ENCODE measurements around the gene MRC2.
"Not testable (repeated sequence)": the region's sequence is repeated elsewhere in the genome, so short reads cannot be mapped to it uniquely, and the experiment has no call there.

The MRC2 gene

GRCh38 chr17:62627219-62627903 lies at the start of gene MRC2:
Gene MRC2, plus strand, starts transcription at chr17:62627670. Its CDS starts 133 bp downstream, at chr17:62627803.
- Histone ChIP-seq H3K36me3 (ENCODE audit: control insufficient read depth, insufficient read depth, low read length) (no peaks in the 10 kb centered on the region), H3K4me3 (ENCODE audit: low read depth, low read length) (peak within 1 kb of the TSS; percentile 85), H3K9me3 (ENCODE audit: control insufficient read depth, insufficient read depth, low read length) (no peaks in the 10 kb centered on the region), H3K27me3 (ENCODE audit: control insufficient read depth, insufficient read depth, low read length) (no peaks in the 10 kb centered on the region), H3K9ac (ENCODE audit: low read depth, low read length) (peak within 1 kb of the TSS; percentile 70), H3K4me1 (ENCODE audit: control insufficient read depth, insufficient read depth, low read length) (peaks cover 13% of the 10 kb centered on the region)

DNA sequence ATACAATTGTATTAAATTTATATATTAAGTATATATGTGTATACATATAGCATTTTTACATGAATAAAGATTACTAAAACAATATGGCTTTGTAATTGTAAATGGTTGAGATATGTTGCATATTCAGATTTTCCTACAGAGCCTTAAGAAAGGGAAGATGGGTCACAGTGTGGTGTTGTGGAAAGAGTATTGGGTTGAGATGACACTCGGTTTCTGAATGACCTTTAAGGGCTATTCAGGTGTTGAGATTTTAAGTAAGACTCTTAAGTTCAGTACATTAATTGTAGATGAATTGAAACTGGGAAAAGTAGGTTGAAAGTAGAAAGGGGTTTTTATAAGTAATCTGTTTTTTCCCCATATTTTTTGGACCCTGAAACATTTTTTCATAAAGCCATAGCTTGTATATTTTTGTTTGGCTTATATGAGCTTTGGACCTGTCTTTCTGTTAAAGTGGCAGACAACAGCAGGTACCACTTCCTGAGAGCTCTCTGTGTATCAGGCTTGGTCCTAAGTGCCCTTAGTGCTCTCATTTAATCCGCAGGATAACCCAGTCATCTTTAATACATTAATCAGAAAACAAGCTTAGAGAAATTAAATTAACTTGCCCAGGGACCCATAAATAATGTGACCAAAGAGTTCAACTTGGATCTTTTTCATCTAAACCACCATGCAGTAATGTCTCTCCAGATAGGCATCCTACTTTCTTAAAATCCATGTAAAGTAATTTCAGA lies 48.5 kb upstream of the MRC2 start:
- Histone ChIP-seq H3K4me1 (ENCODE audit: control insufficient read depth, insufficient read depth, low read length) (peaks cover 4% of the 10 kb centered on the region), H3K4me3 (ENCODE audit: low read depth, low read length) (no peak overlapping the region), H3K27me3 (ENCODE audit: control insufficient read depth, insufficient read depth, low read length) (no peaks in the 10 kb centered on the region), H3K9ac (ENCODE audit: low read depth, low read length) (no peak overlapping the region), H3K36me3 (ENCODE audit: control insufficient read depth, insufficient read depth, low read length) (peaks cover 4% of the 10 kb centered on the region), H3K9me3 (ENCODE audit: control insufficient read depth, insufficient read depth, low read length) (no peaks in the 10 kb centered on the region)

GRCh38 chr17:62580947-62581346 lies 46.5 kb upstream of the MRC2 start:
- Histone ChIP-seq H3K27me3 (ENCODE audit: control insufficient read depth, insufficient read depth, low read length) (no peaks in the 10 kb centered on the region), H3K9me3 (ENCODE audit: control insufficient read depth, insufficient read depth, low read length) (no peaks in the 10 kb centered on the region), H3K36me3 (ENCODE audit: control insufficient read depth, insufficient read depth, low read length) (no peaks in the 10 kb centered on the region), H3K4me3 (ENCODE audit: low read depth, low read length) (no peak overlapping the region), H3K9ac (ENCODE audit: low read depth, low read length) (no peak overlapping the region), H3K4me1 (ENCODE audit: control insufficient read depth, insufficient read depth, low read length) (peaks cover 4% of the 10 kb centered on the region)

DNA sequence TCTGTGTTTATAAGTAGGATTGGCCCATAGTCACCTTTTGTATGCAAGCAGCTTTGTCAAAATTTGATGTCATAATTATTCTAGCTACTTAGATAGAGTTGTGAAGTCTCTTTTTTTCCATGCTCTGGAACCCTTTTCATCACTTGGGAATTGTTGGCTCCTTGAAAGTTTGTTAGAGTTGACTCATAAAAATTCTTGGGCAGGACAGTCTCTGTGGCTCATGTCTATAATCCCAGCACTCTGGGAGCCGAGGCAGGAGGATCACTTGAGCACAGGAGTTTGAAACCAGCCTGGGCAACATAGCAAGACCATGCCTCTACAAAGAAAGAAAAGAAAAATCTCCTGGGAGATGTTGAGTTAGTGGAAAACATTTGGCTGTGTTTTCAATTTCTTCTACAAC lies 45.7 kb upstream of the MRC2 start:
- no peaks in the 10 kb centered on the region for H3K36me3 ChIP-seq (ENCODE audit: control insufficient read depth, insufficient read depth, low read length)
- H3K4me1 ChIP-seq (ENCODE audit: control insufficient read depth, insufficient read depth, low read length), result peaks cover 4% of the 10 kb centered on the region
- H3K27me3 ChIP-seq (ENCODE audit: control insufficient read depth, insufficient read depth, low read length), result no peaks in the 10 kb centered on the region
- no peak overlapping the region for H3K9ac ChIP-seq (ENCODE audit: low read depth, low read length)
- H3K9me3 ChIP-seq (ENCODE audit: control insufficient read depth, insufficient read depth, low read length), result no peaks in the 10 kb centered on the region
- H3K4me3 ChIP-seq (ENCODE audit: low read depth, low read length), result no peak overlapping the region

- Histone ChIP-seq H3K9ac (ENCODE audit: low read depth, low read length) (no peak overlapping the region), H3K4me3 (ENCODE audit: low read depth, low read length) (no peak overlapping the region), H3K4me1 (ENCODE audit: control insufficient read depth, insufficient read depth, low read length) (no peaks in the 10 kb centered on the region), H3K36me3 (ENCODE audit: control insufficient read depth, insufficient read depth, low read length) (peaks cover 3% of the 10 kb centered on the region), H3K9me3 (ENCODE audit: control insufficient read depth, insufficient read depth, low read length) (no peaks in the 10 kb centered on the region), H3K27me3 (ENCODE audit: control insufficient read depth, insufficient read depth, low read length) (no peaks in the 10 kb centered on the region)
These were observed 39.9 kb upstream of the MRC2 start for GRCh38 chr17:62587554-62587953.

- H3K4me3 ChIP-seq (ENCODE audit: low read depth, low read length), result no peak overlapping the region
- no peak overlapping the region for H3K9ac ChIP-seq (ENCODE audit: low read depth, low read length)
- H3K36me3 ChIP-seq (ENCODE audit: control insufficient read depth, insufficient read depth, low read length), result peaks cover 3% of the 10 kb centered on the region
- no peaks in the 10 kb centered on the region for H3K27me3 ChIP-seq (ENCODE audit: control insufficient read depth, insufficient read depth, low read length)
- H3K4me1 ChIP-seq (ENCODE audit: control insufficient read depth, insufficient read depth, low read length), result no peaks in the 10 kb centered on the region
- no peaks in the 10 kb centered on the region for H3K9me3 ChIP-seq (ENCODE audit: control insufficient read depth, insufficient read depth, low read length)
These were observed 39.4 kb upstream of the MRC2 start for GRCh38 chr17:62588109-62588508.

- Histone ChIP-seq H3K4me1 (ENCODE audit: control insufficient read depth, insufficient read depth, low read length) (no peaks in the 10 kb centered on the region), H3K36me3 (ENCODE audit: control insufficient read depth, insufficient read depth, low read length) (peaks cover 3% of the 10 kb centered on the region), H3K9ac (ENCODE audit: low read depth, low read length) (no peak overlapping the region), H3K27me3 (ENCODE audit: control insufficient read depth, insufficient read depth, low read length) (no peaks in the 10 kb centered on the region), H3K4me3 (ENCODE audit: low read depth, low read length) (no peak overlapping the region), H3K9me3 (ENCODE audit: control insufficient read depth, insufficient read depth, low read length) (no peaks in the 10 kb centered on the region)
These were observed 36.1 kb upstream of the MRC2 start for GRCh38 chr17:62591333-62591732.

DNA sequence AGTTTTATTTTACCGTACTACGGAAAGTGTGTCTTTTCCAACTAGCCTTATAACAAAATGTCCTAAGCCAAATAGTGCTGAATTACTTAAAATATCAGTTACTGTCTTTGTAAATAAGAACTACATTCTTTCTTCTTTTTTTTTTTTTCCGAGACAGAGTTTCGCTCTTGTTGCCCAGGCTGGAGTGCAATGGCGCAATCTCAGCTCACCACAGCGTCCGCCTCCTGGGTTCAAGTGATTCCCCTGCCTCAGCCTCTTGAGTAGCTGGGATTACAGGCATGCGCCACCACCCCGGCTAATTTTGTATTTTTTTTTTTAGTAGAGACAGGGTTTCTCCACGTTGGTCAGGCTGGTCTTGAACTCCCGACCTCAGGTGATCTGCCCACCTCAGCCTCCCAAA lies 35.6 kb upstream of the MRC2 start:
- H3K4me1 ChIP-seq (ENCODE audit: control insufficient read depth, insufficient read depth, low read length); H3K9me3 ChIP-seq (ENCODE audit: control insufficient read depth, insufficient read depth, low read length); H3K36me3 ChIP-seq (ENCODE audit: control insufficient read depth, insufficient read depth, low read length); H3K27me3 ChIP-seq (ENCODE audit: control insufficient read depth, insufficient read depth, low read length); H3K9ac ChIP-seq (ENCODE audit: low read depth, low read length); H3K4me3 ChIP-seq (ENCODE audit: low read depth, low read length): not testable (repeated sequence)

GRCh38 chr17:62592341-62593099 lies 35.0 kb upstream of the MRC2 start:
- H3K27me3 ChIP-seq (ENCODE audit: control insufficient read depth, insufficient read depth, low read length), result no peaks in the 10 kb centered on the region
- H3K4me3 ChIP-seq (ENCODE audit: low read depth, low read length), result no peak overlapping the region
- no peaks in the 10 kb centered on the region for H3K9me3 ChIP-seq (ENCODE audit: control insufficient read depth, insufficient read depth, low read length)
- H3K4me1 ChIP-seq (ENCODE audit: control insufficient read depth, insufficient read depth, low read length), result no peaks in the 10 kb centered on the region
- peaks cover 8% of the 10 kb centered on the region for H3K36me3 ChIP-seq (ENCODE audit: control insufficient read depth, insufficient read depth, low read length)
- H3K9ac ChIP-seq (ENCODE audit: low read depth, low read length), result no peak overlapping the region

DNA sequence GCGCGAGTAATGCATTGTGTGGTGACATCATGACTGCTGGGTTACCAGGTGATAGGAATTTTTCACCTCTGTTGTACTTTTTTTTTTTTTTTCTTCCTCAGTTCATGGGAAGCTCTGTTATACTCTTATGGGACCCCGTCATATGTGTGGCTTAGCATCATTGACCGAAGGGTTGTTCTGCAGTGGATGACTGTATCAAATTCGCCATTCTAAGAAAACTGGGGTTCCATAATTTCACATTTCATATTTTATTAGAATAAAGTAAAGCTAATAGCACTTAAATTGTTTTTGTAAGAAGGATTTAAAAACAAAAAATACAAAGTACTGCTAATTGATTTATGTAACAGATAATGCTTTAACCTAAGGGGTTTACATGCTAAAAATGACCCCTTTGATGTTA lies 32.0 kb upstream of the MRC2 start:
- Histone ChIP-seq H3K4me3 (ENCODE audit: low read depth, low read length) (no peak overlapping the region), H3K9ac (ENCODE audit: low read depth, low read length) (no peak overlapping the region), H3K36me3 (ENCODE audit: control insufficient read depth, insufficient read depth, low read length) (peaks cover 6% of the 10 kb centered on the region), H3K4me1 (ENCODE audit: control insufficient read depth, insufficient read depth, low read length) (no peaks in the 10 kb centered on the region), H3K27me3 (ENCODE audit: control insufficient read depth, insufficient read depth, low read length) (no peaks in the 10 kb centered on the region), H3K9me3 (ENCODE audit: control insufficient read depth, insufficient read depth, low read length) (no peaks in the 10 kb centered on the region)

DNA sequence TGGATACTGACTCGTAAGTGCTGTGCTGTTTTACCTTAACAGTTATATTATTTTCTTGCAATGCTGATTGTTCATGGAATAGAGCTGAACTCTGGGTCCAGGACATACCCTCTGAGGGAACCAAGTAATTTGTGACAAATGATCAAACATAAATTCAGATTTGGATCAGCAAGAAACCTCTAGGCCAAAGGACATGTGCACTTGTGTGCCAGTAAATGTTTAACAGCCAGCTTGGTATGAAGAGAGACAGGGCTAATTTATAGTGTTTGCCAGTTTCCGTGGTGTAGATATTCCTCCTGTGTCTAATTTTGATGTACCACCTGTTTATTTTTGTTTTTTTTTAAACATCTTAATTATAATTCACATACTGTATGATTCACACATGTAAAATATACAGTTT lies 30.8 kb upstream of the MRC2 start:
- Histone ChIP-seq H3K9ac (ENCODE audit: low read depth, low read length) (no peak overlapping the region), H3K4me3 (ENCODE audit: low read depth, low read length) (no peak overlapping the region), H3K27me3 (ENCODE audit: control insufficient read depth, insufficient read depth, low read length) (no peaks in the 10 kb centered on the region), H3K4me1 (ENCODE audit: control insufficient read depth, insufficient read depth, low read length) (no peaks in the 10 kb centered on the region), H3K36me3 (ENCODE audit: control insufficient read depth, insufficient read depth, low read length) (peaks cover 5% of the 10 kb centered on the region), H3K9me3 (ENCODE audit: control insufficient read depth, insufficient read depth, low read length) (no peaks in the 10 kb centered on the region)

- Histone ChIP-seq H3K9ac (ENCODE audit: low read depth, low read length) (no peak overlapping the region), H3K27me3 (ENCODE audit: control insufficient read depth, insufficient read depth, low read length) (no peaks in the 10 kb centered on the region), H3K4me3 (ENCODE audit: low read depth, low read length) (no peak overlapping the region), H3K9me3 (ENCODE audit: control insufficient read depth, insufficient read depth, low read length) (no peaks in the 10 kb centered on the region), H3K4me1 (ENCODE audit: control insufficient read depth, insufficient read depth, low read length) (no peaks in the 10 kb centered on the region), H3K36me3 (ENCODE audit: control insufficient read depth, insufficient read depth, low read length) (peaks cover 5% of the 10 kb centered on the region)
These were observed 30.3 kb upstream of the MRC2 start for GRCh38 chr17:62597150-62597549.

Measured in iPS-15b (cell line).